Mucosa of stomach (tissue), 1 donor: ENCODE measurements around the gene PNPLA2.

Experiments
- H3K27me3 ChIP-seq: one replicate; pipeline ENCODE4 v1.7.0; 2013; ENCODE audit warnings: mild to moderate bottlenecking, low read length; ENCODE audit not compliant: control insufficient read depth, insufficient read depth
- H3K36me3 ChIP-seq: one replicate; pipeline ENCODE4 v1.7.0; 2013; ENCODE audit warnings: low read length; ENCODE audit not compliant: control insufficient read depth, insufficient read depth
- H3K4me1 ChIP-seq: one replicate; pipeline ENCODE4 v1.7.0; 2013; ENCODE audit warnings: mild to moderate bottlenecking, low read length; ENCODE audit not compliant: control insufficient read depth, insufficient read depth
- H3K4me3 ChIP-seq: one replicate; pipeline ENCODE4 v1.7.0; 2013; ENCODE audit warnings: low read length
- H3K9ac ChIP-seq: one replicate; pipeline ENCODE4 v1.7.0; 2013; ENCODE audit warnings: mild to moderate bottlenecking, low read length, moderate library complexity
- H3K9me3 ChIP-seq: one replicate; pipeline ENCODE4 v1.7.0; 2013; ENCODE audit warnings: mild to moderate bottlenecking, low read length, moderate library complexity; ENCODE audit not compliant: control insufficient read depth
- donor health status: Pancreatic carcinoma.

Gene PNPLA2

DNA sequence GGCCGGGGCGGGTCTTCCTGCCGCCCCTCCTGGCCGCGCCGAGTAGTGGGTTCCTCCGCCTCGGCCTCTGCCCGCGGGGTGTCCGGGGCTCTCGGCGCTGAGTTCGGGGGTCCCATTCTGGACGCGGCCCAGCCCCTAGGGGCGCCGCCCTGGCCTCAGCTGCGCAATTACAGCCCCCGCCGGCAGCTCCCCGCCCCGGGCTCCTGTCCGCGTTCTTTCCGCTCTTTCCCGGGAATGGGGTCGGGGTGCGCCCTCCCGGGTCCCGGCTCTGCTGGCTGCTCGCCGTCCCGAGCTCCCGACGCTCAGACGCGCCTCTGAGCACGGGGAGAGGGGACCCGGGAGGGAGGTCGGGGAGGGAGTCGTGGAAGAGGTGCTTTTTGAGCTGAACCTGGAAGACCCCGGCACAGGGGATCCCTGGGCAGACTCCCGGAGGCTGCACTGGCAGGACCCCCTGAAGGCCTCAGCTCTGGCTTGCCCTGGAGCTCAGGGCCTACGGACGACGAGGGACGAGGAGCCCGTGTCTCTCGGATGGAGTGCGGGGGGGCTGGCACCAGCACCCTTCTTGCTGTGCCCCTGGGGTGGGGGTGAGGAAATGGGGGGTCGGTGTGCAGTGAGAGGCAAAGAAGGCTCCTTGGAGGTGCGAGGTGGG is 24.5 kb downstream of the PNPLA2 start:
- Histone ChIP-seq H3K4me3 (no peak overlapping the region), H3K9ac (peak overlapping the region; percentile 84), H3K4me1 (peaks cover 55% of the 10 kb centered on the region), H3K27me3 (peaks cover 14% of the 10 kb centered on the region), H3K9me3 (no peaks in the 10 kb centered on the region), H3K36me3 (peaks cover 18% of the 10 kb centered on the region)

DNA sequence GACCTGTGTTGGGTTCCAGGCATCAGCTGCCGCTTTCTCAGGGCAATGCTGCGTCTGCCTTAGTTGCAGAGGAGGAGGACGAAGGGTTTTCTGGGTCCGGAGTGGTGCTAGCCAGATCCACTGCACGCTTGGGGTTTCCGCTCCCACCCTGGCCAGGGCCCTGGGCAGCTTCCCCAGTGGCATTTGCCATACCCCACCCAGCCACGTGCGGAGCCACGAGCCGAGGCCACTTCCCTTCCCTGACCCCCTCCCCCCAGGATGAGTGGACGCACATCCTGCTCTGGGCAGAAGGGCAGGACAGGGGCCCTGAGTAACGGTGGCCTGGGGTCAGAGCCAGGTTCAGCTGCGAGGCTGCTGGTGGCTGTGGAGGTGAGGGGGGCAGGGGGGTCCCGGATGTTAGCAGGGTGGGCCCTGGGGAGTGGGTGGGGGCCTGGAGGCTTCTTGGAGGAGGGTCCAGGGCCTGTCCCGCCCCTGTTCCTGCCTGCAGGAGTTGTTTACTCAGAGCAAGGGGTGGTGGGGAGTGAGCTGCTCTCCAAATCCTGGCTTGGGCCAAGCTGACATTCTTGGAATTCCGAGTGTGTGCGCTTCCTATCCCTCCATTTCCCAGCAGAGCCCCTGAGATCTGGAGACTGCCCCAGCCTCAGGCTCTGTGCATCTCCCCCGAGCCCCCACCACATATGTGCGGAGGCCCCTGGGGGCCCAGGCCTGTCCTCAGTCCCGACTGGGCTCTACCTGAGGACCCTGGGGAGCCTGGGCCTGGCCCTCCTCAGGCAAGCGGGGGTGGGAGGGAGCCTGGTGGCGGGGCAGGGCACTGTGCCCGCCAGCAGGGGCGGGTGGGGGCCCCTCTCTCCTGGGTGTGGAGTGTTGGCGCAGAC is 25.3 kb downstream of the PNPLA2 start:
- H3K4me1 ChIP-seq = peaks cover 55% of the 10 kb centered on the region
- peaks cover 14% of the 10 kb centered on the region for H3K36me3 ChIP-seq
- H3K9me3 ChIP-seq = no peaks in the 10 kb centered on the region
- H3K4me3 ChIP-seq = no peak overlapping the region
- peaks cover 23% of the 10 kb centered on the region for H3K27me3 ChIP-seq
- peak overlapping the region; percentile 84 for H3K9ac ChIP-seq

DNA sequence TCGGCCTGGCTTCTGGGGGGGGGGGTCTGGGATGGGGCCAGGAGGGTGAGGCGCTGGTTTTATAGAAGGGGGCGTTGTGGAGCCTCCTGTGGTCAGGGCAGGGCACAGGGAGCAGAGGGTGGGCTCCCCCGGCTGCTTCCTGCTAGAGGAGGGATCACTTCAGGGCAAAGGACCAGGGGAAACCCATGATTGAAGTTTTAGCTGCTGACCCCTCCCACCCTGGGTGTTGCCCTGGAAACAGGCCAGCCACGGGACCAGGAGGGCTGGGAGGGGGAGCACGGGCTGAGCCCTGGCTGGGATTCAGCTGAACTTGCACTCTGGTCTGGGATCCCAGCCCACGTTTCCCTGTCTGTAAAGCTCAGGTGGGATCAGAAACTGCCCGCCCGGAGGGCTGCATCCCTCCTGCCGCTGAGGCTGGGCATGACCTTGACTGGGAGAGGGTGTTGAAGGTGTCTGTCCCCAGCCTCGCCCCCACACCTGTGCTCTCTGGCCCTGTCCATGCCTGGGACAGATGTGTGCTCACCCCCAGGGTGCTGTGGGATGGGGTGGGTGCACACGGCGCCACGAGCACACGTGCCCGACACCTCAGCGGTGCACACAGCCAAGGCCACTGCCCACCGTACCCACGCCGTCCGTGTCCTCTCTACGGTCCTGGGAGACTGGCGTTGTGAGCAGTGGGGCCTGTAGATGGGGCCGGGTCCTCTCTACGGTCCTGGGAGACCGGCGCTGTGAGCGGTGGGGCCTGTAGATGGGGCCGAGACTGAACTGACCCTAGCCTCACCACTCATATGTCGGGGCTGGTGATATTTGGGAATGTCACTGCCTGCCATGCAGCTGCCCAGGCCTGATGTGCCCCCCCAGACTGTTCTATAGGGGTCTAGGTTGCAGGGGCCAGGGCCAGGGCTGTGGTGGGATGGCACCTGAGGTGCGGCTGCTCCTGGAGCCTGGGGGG is 26.3 kb downstream of the PNPLA2 start:
- Histone ChIP-seq H3K4me3 (no peak overlapping the region), H3K9ac (peak overlapping the region; percentile 15), H3K27me3 (peaks cover 28% of the 10 kb centered on the region), H3K9me3 (no peaks in the 10 kb centered on the region), H3K4me1 (peaks cover 54% of the 10 kb centered on the region), H3K36me3 (peaks cover 5% of the 10 kb centered on the region)

DNA sequence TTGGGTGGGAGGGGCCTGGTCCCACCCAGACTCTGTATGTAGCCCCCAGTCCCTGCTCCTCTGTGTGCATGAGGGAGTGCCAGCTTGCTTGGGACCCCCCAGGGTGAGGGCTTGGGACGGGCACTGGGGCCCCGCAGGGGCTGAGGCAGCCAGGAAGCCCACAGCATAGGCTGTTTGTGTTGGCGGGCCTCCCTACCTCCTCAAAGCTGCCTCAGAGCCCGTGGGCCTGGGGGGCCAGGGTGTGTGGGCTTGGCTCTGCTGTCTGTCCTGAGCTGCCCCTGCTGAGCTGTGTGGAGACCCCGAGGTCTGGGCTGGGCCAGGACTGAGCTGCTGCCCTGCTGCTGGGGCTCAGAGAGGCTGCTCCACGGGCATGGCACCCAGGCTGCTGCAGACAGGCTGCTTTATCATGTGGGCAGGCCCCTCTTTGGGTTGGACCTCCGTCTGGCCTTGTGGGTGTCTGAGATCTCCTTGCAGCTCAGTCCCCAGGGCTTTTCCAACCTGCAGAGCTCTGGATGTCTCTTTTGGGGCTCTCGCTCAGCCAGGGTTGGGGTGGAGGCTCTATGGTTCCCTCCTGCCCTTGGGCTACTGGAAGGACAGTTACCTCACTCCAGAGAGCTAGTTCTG is 27.3 kb downstream of the PNPLA2 start:
- Histone ChIP-seq H3K36me3 (no peaks in the 10 kb centered on the region), H3K4me1 (peaks cover 56% of the 10 kb centered on the region), H3K9ac (no peak overlapping the region), H3K4me3 (no peak overlapping the region), H3K9me3 (no peaks in the 10 kb centered on the region), H3K27me3 (peaks cover 38% of the 10 kb centered on the region)

DNA sequence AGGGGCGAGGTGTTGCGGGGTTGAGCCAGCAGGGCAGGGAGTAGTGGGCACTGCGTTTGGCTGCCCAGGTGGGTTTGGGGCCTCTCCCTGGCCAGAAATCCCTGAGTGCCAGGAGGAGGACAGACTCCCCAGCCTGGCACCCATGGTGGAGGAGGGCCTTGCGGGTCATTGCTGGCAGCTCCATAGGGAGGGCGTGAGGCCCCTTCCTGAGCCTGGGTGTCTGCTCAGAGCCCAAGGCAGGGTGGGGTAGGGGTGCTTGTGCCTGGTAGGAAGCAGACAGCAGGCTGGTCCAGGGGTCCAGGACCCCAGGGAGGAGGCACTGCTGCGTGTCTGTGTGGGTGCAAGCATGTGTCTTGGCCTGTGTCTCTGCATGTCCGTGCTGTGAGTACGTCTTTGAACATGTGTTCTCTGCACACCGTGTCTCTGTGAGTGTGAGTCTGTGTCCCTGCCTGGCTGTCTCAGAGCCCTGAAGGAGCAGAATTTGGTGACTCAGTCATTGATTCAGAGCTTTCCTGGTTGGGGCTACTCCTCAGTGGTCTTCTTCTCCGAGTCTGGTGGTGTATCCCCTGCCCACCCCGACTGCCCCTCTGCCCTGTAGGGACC is 27.9 kb downstream of the PNPLA2 start:
- Histone ChIP-seq H3K4me1 (peaks cover 51% of the 10 kb centered on the region), H3K36me3 (no peaks in the 10 kb centered on the region), H3K9ac (no peak overlapping the region), H3K4me3 (no peak overlapping the region), H3K27me3 (peaks cover 44% of the 10 kb centered on the region), H3K9me3 (no peaks in the 10 kb centered on the region)

DNA sequence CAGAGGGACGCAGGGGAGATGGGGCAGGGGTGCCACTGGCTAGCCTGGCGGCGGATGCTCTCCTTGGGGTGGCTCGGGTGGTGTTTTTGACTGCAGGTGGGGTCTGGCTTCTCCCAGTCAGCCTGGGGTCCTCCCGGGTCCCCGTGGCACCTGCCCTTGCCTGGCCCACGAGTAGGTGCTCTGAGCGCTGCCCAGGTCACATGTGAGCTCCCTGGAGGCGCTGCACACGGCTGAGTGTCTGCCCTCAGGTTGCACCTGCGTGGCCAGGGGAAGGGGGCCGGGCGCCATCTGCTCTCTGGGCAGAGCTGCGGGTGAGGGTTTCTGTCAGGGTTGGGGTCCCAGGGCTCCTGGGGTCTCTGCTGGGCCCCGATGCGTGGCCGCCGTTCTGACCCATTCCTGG is 29.2 kb downstream of the PNPLA2 start:
- no peak overlapping the region for H3K4me3 ChIP-seq
- no peak overlapping the region for H3K9ac ChIP-seq
- no peaks in the 10 kb centered on the region for H3K36me3 ChIP-seq
- H3K27me3 ChIP-seq = peaks cover 44% of the 10 kb centered on the region
- H3K4me1 ChIP-seq = peaks cover 51% of the 10 kb centered on the region
- no peaks in the 10 kb centered on the region for H3K9me3 ChIP-seq

DNA sequence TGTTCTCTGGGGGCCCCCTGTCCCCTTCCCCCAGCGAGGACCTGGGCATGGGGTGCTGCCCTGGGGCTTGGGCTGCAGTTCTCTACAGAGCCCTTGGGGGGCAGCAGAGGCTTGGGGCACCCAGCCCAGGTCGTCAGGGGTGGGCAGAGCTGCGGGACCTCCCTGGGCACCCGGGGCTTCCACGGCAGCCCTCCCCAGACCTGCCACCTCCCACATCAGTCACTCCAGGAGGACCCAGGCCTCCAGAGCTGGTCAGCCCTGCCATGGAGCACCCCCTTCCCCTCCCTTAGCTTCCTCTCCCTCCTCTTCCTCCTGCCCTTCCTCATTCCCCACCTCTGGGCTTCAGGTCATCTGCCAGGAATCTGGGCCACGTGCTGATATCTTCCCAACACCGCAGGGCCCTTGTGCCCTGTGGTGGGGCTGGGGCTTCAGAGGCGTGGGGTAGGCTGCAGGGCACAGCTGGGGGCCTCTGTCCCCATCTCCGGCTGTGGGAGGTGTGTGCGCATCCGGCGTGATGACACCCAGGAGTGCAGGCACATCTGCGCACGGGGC is 29.7 kb downstream of the PNPLA2 start:
- Histone ChIP-seq H3K9ac (no peak overlapping the region), H3K9me3 (no peaks in the 10 kb centered on the region), H3K36me3 (no peaks in the 10 kb centered on the region), H3K4me1 (peaks cover 47% of the 10 kb centered on the region), H3K27me3 (peaks cover 41% of the 10 kb centered on the region), H3K4me3 (no peak overlapping the region)

DNA sequence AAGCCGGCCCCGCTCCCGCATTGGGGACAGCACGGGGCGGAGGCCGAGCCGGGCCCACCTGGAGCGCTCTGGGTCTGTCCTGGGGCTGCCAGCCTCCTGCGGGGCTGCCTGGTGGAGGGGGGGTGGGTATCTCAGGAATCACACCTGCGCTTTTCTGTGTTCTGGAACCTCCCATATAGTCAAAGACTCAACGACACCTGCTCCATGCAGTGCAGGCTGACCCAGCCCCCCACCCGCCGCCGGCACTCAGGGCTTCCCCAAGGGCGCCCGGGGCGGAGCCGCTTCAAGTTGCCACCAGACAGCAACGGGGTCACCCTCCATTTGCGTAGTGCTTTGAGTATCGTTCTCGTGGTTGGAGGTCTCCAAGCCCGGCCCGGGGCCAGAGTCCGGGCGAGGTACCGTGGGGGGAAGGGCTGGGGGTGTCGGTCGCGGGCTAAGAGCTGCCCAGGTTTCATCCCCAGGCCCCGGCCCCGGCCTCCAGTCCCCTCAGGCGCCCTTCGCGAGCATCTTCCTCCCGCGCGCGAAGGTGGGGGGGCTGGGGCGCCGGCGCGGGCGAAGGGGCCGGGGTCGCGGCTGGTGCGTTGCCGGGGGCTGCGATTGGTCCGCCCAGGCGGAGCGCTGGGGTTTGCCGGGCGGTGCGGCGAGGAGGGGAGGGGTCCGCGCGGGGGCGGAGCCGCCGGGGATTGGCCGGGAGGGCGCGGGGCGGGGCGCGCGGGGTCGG is 30.6 kb downstream of the PNPLA2 start:
- Histone ChIP-seq H3K9me3 (no peaks in the 10 kb centered on the region), H3K36me3 (no peaks in the 10 kb centered on the region), H3K4me3 (no peak overlapping the region), H3K9ac (no peak overlapping the region), H3K4me1 (peaks cover 39% of the 10 kb centered on the region), H3K27me3 (peaks cover 40% of the 10 kb centered on the region)

DNA sequence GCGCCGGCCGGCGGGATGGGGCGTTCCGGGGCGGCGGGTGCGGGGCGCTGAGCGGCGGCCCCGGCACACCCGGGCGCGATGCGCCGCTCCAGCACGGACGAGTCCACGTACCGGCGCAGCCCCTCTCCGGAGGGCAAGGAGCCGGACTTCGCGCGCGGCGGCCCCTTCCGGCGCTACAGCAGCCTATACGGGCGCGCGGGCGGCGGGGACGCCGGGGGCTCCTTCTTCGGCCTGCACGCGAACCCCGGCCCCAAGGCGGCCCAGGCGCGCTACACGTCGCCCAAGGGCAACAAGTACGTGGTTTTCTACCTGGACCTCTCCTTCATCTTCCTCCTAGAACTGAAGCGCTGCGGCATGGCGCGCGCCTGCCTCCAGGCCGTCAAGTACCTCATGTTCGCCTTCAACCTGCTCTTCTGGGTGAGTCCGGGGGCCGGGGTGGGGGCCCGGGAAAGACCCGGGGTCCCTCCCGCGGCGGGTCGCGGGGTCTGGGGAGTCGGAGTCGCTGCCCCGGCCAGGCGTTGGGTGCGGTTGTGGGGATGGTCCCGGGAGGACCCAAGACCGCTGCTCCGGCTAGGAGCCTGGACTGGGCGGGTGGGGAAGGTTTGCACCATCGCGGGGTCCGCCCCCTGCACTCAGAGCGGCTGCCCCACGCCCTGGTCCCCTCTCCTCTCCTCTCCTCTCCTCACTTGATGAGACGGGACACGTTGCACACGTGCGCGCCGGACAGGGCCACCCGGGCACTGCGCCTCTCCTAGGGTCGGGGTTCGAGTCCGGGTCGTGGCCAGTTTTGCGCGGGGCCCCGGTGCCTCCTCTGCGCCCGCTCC is 31.4 kb downstream of the PNPLA2 start:
- Histone ChIP-seq H3K27me3 (peaks cover 40% of the 10 kb centered on the region), H3K4me1 (peaks cover 30% of the 10 kb centered on the region), H3K4me3 (no peak overlapping the region), H3K9me3 (no peaks in the 10 kb centered on the region), H3K36me3 (no peaks in the 10 kb centered on the region), H3K9ac (no peak overlapping the region)
